NCI-H1105 (cell line): ENCODE measurements around the gene TAT.
"Not testable (repeated sequence)": the region's sequence is repeated elsewhere in the genome, so short reads cannot be mapped to it uniquely, and the experiment has no call there.

Experiments
- DNase-seq: peaks from one replicate; lab custom pipeline; 2025; lab: John Stamatoyannopoulos, UW

TAT gene

GRCh38 chr16:71584543-71585317 lies 7.8 kb upstream of the TAT start:
- DNase-seq: no peak

- not testable (repeated sequence) for DNase-seq
Measured at GRCh38 chr16:71582553-71582848, 5.6 kb upstream of the TAT start.

GRCh38 chr16:71574702-71575101 lies 2.2 kb downstream of the TAT start:
- DNase-seq: no peak

GRCh38 chr16:71573387-71574094 lies 3.4 kb downstream of the TAT start:
- no peak for DNase-seq

GRCh38 chr16:71572497-71573116 lies 4.3 kb downstream of the TAT start:
- DNase-seq: no peak

- DNase-seq: no peak
Measured at GRCh38 chr16:71570144-71570543, 6.7 kb downstream of the TAT start.

- DNase-seq: no peak
Measured at GRCh38 chr16:71569621-71570020, 7.3 kb downstream of the TAT start.

- no peak for DNase-seq
Measured at GRCh38 chr16:71568551-71568950, 8.3 kb downstream of the TAT start.

- no peak for DNase-seq
Measured at GRCh38 chr16:71567931-71568330, 9.0 kb downstream of the TAT start.

- DNase-seq: no peak
Measured at GRCh38 chr16:71565812-71566700, 10.8 kb downstream of the TAT start.

GRCh38 chr16:71564335-71564967 lies 12.4 kb downstream of the TAT start:
- no peak for DNase-seq

GRCh38 chr16:71562552-71562951 lies 14.3 kb downstream of the TAT start:
- no peak for DNase-seq

GRCh38 chr16:71561886-71562285 lies 15.0 kb downstream of the TAT start:
- not testable (repeated sequence) for DNase-seq

GRCh38 chr16:71559855-71560254 lies 17.0 kb downstream of the TAT start:
- no peak for DNase-seq

- DNase-seq: no peak
Measured at GRCh38 chr16:71557954-71558582, 18.8 kb downstream of the TAT start.

- no peak for DNase-seq
Measured at GRCh38 chr16:71557299-71557698, 19.6 kb downstream of the TAT start.

GRCh38 chr16:71555230-71555891 lies 21.5 kb downstream of the TAT start:
- DNase-seq: no peak

- DNase-seq: no peak
Measured at GRCh38 chr16:71552698-71553503, 24.0 kb downstream of the TAT start.

- no peak for DNase-seq
Measured at GRCh38 chr16:71547168-71547567, 29.7 kb downstream of the TAT start.

- DNase-seq: no peak
Measured at GRCh38 chr16:71542377-71542776, 34.5 kb downstream of the TAT start.
